CD1c-positive myeloid dendritic cell (primary cell): ENCODE results near the gene MMP3.

ENCODE experiments used
- DNase-seq: peaks from one replicate; pipeline ENCODE4 v3.0.0-alpha.2; 2016; ENCODE audit errors: extremely low spot score

The MMP3 gene

DNA sequence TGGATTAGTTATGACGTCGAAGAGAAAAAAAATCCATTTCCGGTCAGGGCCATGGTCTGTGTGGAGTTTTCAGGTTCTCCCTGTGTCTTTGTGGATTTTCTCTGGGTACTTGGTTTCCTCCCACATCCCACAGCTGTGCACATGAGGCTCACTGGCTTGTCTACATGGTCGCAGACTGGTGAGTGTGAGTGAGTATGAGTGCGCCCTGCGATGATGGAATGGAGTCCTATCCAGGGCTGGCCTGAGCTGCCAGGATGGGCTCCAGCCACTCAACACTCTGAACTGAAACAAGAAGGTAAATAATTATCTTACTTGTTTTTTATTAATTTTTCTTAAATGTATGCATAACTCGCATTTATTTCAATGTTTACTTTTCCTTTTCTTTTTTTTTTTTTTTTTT lies 10.8 kb downstream of the MMP3 start:
- DNase-seq: no peak

DNA sequence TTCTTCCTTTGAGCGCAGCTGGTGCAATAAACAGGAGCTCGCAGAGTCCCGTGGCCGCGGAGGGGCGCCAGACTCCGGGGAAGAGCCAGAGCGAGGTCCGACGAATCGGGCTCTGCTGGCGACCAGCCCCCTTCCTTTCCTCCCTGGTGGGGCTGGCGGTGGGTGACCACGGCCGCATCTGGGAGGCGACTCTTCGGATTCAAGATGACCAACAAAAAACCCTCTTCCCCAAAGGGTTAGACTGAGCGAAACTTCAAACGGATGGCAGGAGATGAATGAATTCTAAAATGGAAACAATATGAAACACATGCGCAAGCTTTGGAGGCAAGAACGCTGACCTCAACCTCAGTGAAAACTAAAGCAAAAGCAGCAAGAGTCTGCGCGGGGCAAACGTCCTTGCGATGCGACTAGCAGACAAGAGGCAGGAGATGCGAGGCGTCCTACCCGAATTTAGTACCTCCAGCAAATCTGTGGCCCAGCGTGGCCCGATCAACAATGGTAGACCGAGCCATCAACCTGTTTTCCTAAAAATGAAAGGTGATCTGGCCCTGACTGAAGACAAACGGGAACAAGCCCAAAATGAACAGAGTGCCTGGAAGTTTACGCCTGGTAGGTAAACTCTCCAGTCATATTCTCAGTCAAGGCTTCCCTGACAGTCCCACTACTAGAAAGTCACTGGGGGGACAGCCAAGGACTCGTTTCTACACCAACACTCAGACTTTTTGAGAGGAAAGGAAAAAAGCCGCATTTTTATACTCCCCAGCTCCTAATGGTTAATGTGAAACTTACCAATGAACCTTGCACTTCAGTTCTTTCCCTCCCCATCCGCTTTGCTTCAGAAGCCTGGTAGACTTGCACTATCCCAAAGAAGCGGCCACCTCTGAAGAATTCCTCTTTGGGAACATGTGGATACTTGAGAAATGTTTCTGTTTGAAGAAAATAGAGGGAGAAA lies 11.6 kb downstream of the MMP3 start:
- peak; percentile 41 for DNase-seq

- no peak for DNase-seq
These were observed 12.3 kb downstream of the MMP3 start for GRCh38 chr11:102831128-102831488.

DNA sequence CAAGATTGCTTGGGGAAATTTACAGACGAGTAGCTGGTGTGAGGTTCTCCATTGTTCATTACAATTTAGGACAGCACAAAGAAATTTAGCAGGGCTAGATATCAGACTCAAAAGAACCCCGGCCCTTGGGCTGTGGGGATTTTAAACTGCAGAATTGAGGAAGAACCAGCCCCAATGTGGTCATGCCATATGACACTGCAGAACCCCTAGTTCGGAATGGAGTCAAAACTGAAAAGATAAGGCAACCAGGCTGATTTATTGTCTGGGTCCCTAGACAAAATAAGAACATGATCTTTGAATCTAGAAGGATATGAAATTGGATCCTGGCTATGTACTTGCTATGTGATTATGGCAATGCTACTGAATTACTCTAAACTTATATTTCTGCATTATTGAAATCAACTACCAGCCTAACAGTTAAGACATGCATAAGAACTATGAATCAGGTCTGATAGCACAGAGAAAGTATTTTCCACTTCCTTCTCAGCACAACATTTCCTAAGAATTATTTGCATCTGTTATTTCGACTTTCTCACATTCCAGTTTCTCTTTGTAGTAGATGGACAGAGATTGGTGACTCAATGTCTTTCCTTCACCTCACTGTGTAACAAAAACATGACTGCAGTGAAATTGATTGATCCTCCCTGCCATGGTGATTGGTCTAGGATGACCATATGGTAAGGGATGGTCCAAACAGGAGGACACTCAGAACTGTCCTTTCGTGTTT lies 13.2 kb downstream of the MMP3 start:
- DNase-seq: no peak

- DNase-seq: no peak
These were observed 14.0 kb downstream of the MMP3 start for GRCh38 chr11:102829316-102830000.

DNA sequence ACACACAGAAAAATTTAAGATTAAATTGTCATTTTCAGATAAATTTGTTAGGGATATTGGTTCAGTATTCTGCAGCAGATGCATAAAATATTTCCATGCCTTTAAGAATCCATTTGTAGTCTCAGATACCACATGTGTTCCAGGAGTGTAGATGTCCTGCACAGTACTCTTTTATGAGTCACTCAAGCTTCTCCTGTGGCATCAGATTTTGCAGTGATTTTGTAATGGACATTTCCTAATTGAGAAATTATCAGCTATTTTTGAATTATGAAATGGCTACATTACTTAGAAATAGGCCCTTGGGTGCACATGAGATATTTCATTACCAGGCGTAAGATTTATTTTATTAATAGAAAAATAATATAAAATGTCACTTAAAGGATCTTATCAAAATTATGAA lies 18.9 kb downstream of the MMP3 start:
- no peak for DNase-seq

DNA sequence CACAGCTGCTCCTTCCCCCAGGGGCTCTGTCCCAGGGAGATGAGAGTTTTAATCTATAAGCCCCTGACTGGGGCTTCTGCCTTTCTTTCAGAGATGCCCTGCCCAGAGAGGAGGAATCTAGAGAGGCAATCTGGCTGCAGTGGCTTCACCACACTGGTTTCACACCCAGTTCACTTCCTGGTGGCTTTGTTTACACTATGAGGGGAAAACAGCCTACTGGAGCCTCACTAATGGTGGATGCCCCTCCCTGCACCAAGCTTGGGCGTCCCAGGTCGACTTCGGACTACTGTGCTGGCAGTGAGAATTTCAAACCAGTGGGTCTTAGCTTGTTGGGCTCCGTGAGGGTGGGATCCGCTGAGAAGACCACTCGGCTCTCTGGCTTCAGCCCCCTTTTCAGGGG lies 23.9 kb downstream of the MMP3 start:
- DNase-seq: no peak

GRCh38 chr11:102813484-102813883 lies 29.9 kb downstream of the MMP3 start:
- no peak for DNase-seq

DNA sequence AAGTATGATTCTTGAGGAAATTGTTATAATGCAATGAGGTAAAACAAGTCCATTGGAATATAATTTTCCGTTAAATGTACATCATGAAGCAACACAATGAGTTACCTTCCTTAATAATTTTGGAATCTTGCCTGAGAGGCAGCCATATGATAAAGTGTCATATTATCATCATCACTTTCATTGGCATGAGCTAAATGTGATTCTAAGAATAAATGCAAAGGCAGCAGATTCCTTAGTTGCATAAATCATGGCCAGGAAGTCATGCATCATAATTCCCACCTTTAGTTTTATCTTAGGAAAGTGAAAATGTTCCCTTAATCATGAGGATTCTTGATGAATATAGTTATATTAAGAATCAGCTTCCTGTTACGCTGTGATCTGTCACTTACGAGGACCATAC lies 31.2 kb downstream of the MMP3 start:
- DNase-seq: no peak

GRCh38 chr11:102810950-102811660 lies 32.3 kb downstream of the MMP3 start:
- DNase-seq: peak; percentile 18

DNA sequence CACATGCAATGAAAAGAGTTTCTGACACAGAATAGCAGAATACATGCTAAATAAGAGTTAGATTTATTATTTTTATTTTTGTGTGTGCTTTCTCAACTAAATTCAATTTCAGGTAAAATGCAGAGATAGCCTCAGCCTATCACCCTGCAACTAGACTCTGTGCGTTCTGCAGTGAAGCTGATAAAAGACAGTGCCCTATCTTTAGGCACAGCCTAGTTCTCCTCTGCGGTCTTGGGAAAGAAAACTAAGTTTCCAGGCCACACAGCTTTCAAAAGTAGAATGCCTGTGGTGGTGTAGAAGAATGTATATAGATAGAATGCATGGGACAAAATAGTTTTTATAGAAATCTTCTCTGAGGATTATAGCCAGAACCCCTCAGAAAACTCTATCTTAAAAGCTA lies 33.4 kb downstream of the MMP3 start:
- DNase-seq: no peak

GRCh38 chr11:102807921-102808320 lies 35.5 kb downstream of the MMP3 start:
- DNase-seq: no peak

GRCh38 chr11:102806296-102806695 lies 37.1 kb downstream of the MMP3 start:
- no peak for DNase-seq

DNA sequence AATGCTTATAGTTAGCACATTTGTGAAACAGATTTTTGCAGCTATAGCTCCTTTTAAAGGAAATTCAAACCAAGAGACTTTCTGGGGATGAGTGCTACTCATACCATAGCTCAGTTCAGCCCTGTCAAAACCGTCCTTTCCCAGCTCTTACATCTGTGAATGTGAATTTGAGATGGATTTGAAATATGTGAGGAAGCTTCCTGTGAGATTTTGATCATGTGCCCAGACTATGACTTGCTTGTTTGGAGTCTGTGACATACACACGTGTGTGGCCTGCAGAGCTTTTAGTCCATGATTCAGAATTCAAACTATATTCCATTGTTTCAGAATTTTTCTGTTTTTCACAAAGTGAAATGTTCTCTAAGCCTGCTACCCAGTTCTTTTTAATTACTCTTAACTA lies 41.1 kb downstream of the MMP3 start:
- no peak for DNase-seq

DNA sequence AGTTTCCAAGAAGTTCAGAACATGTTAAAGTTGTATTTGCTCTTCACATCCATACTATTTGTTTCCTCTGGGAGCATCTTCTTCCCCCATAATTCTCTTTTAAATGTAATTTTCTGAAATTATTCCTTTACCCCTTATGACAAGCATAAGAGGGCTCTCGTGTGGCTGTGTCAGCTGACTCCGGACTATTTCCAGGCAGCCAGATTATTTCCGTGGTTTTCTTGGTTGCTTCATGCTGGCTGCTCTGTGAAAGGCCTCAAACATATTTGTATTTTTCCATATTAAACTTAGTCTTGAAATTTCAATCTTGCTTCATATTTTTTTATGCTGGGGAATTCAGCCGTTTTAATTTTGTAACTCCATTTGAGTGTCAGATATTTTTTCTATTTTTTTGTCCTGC lies 42.6 kb downstream of the MMP3 start:
- DNase-seq: no peak

DNA sequence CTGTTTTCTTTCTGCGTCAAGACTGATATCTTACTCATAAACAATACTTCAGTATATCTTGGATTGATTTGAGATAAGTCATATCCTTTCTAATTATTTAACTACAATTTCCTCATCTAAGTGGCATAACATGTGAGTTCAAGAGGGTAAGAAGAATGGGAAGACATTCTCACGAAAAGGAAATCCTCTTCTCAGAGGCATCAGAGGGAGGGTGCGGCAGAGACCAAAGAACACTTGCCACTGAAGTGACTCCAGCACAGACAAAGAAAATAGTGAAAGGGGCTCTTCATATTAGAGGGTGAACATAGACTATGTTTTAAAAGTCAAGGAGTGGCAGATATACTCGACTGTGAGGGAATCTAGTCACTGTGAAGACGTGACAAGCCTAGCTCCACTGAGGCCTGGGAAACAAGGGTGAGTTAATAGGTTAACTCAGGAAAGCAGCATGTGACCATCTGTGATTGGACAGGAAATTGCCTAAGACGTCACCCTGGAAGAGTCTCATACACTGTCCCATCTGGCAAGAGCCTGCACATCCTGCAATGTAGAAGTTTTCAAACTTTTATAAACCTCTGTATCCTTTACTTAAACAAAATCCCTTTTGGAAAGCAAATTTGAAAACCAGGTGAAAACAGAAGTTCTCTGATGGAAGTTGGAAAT lies 43.6 kb downstream of the MMP3 start:
- no peak for DNase-seq

GRCh38 chr11:102798012-102798746 lies 45.2 kb downstream of the MMP3 start, which contains the start of gene MMP1:
Gene MMP1 (minus strand): TSS chr11:102798160. CDS start chr11:102798092, 68 bp downstream.
- no peak for DNase-seq

GRCh38 chr11:102794382-102794781 lies 49.0 kb downstream of the MMP3 start:
- peak; percentile 28 for DNase-seq

- no peak for DNase-seq
These were observed 49.6 kb downstream of the MMP3 start for GRCh38 chr11:102793677-102794290.

GRCh38 chr11:102792604-102793003 lies 50.8 kb downstream of the MMP3 start:
- no peak for DNase-seq
